ENCODE results near the gene ZNF138.
"Not testable (repeated sequence)": the region's sequence is repeated elsewhere in the genome, so short reads cannot be mapped to it uniquely, and the experiment has no call there.

ZNF138 gene

DNA sequence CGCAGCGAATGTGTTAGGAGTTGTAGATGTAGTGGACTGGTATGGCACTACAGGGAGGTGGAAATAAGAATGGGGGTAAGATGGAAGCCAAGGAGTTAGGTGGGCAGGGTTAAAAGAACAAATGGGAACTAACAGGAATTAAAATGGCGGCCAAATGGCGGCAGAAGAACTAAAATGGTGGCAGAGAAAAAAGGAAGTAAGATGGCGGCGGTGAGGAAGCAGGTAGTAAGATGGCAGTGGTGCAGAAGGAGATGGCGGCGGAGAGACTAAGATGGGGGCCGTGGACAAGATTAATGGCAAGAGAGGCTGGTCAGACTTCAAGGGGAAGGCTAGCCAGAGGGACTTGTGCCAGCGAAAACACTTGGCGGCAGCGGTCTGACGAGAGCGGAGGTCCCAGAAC is 44.5 kb downstream of the ZNF138 start:
- DNase-seq (ENCODE audit: low read depth, low spot score): no peak

DNA sequence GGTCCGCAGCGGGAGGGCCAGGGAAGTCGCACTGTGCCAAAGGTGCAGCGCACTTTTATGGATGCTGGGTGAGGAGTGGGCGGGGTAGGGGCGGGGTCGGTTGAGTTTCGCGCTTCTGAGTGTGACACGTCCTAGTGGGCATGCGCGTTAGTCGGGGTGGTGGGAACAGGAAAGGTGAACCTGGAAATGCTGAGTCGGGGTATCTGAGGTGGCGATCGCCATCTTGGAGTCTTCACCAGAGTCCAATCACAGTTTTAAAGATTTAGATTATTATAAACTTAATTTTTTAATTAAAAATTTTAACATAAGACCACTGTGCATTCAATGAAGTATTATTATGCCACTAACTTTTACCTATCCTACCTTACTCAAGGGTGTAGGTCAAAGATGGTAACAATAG is 45.7 kb downstream of the ZNF138 start:
- no peak for DNase-seq (ENCODE audit: low read depth, low spot score)

DNA sequence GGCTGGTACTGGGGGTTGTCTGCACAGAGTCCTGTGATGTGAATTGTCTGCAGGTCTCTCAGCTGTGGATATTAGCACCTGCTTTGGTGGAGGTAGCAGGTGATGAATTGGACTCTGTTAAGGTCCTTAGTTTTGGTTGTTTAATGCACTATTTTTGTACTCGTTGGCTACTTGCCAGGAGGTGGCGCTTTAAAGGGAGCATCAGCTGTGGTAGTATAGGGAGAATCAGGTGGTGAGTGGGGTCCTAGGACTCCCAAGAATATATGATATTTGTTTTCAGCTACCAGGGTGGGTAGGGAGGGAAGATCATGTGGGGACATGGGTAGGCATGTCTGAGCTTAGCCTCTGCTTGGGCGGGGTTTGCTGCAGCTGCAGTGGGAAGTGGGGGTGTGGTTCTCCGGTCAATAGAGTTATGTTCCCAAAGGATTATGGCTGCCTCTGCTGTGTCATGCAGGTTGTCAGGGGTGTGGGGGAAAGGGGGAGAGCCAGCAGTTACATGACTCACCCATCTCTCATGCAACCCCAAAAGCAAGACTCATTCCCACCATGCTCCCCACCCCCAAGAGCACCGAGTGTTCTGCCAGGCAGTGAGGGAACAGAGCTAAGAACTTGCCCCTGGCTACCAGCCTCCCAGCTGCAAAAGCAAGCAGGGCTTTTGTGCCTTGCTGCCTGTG is 55.2 kb downstream of the ZNF138 start:
- no peak for DNase-seq (ENCODE audit: low read depth, low spot score)

DNA sequence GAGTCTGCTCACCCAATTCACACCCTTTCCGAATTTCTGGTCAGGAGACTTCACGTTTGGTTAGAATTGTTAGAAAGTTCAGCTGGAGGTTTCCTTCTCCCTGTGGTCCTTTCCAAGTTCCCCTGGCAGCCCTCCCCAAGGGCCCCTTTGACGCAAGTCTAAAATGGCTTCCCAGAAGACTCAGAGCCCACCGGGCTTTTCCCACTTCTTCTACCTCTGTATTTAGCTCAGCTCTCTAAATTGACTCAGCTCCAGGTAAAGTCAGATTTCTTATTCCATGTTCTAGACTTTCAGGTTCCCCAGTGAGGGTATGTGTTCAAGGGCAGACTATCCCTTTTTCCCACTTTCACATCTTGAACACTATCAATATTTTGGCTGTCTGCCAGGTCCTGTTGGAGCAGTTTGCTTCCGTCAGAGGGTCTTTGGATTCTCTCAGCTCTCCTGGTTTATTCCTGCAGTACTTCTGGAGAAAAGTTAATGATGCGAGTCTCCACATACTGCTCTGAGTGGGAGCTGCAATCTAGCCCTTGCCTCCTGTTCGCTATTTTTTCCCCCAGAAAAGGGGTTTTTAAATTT is 55.8 kb downstream of the ZNF138 start:
- DNase-seq (ENCODE audit: low read depth, low spot score): no peak

DNA sequence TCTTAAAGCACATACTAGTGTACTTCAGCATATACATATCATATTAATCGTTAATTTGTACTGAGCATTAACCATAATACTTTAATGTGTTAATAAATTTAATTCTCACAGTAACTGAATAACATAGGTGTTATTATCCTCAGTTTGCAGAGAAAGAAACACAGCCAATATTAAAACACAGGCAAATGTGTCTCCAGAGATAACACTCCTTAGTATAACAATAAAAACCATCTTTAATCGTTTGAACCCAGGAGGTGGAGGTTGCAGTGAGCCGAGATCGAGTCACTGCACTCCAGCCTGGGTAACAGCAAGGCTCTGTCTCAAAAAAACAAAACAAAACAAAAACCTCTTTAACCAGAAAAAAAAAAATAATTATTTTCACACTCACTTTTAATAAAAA is 59.5 kb downstream of the ZNF138 start:
- no peak for DNase-seq (ENCODE audit: low read depth, low spot score)

DNA sequence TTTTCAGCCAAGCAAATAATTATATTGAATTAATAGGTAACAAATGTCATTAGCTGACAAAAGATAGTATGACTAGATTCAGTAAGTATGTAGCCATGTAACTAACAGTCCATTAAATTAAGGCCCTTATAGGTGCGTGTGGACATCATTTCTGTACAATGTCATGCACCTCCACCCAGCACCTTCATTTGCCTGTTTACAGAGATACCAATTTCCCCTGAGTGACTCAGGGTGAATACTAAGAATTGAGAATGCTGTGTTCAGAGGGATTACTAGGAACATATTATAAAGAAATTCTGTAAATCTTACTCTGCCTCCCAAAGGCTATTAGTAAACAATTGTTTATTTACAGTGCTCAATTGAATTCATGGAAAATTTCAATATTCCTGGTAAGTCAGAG is 60.7 kb downstream of the ZNF138 start:
- no peak for DNase-seq (ENCODE audit: low read depth, low spot score)

DNA sequence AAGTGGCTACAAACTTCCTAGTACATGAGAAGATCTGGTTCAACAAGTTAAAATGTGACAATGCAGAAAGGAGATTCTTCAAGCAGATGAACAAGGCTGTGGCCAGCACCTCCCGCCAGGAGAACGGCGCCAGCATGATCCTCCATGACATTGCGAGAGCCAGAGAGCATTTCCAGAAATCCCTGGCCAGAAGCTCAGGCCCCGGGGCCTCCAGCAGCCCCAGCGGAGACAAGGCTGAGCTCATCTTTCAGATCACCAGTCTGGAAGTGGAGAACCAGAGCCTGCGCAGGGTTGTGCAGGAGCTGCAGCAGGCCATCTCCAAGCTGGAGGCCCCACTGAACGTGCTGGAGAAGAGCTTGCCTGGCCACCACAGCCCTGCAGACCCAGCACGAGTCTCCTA is 68.8 kb downstream of the ZNF138 start:
- no peak for DNase-seq (ENCODE audit: low read depth, low spot score)

DNA sequence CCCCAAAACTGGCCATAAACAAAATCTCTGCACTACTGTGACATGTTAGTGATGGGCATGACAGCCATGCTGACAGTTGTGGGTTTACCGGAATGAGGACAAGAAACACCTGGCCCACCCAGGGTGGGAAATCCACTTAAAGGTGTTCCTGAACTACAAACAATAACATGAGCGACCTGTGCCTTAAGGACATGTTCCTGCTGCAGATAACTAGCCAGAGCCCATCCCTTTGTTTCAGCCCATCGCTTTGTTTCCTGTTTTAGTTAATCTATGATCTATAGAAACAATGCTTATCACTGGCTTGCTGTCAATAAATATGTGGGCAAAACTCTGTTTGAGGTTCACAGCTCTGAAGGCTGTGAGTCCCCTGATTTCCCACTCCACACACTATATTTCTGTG is 69.3 kb downstream of the ZNF138 start:
- DNase-seq (ENCODE audit: low read depth, low spot score): not testable (repeated sequence)

DNA sequence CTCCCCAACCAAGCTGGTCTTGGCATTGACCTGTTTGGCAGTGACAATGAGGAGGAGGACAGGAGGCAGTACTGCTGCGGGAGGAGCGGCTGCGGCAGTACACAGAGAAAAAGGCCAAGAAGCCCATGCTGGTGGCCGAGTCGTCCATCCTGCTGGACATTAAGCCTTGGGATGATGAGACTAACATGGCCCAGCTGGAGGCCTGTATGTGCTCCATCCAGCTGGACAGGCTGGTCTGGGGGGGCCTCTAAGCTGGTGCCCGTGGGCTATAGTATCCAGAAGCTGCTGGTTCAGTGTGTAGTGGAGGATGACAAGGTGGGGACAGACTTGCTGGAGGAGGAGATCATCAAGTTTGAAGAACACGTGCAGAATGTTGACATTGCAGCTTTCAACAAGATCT is 69.7 kb downstream of the ZNF138 start:
- DNase-seq (ENCODE audit: low read depth, low spot score): no peak

DNA sequence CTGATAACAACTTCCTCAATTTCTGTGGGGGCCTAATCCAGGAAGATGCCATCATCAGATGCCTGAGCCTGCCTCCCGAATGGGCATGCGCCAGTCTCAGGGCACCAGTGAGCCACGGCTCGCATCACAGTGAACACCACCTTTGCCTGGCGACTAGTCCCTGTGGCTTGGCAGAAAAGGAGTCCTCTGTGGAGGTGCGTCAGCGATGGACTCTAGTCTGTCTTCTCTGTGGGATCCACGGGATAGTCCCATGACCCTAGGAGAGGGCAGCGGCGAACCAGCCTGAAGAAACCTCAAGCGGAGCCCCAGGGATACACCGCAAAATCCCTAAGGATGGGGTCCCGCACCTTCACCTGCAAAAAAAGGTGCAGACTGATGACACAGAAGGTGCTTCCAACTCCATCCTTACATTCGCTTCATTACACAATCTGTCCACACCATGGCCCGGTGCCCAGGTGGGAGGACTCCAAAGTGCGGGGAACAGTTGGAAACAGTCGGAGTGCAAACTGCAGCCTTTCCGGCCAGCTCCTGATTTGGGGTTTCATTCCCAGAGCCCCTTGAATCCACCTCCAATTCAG is 73.7 kb downstream of the ZNF138 start:
- no peak for DNase-seq (ENCODE audit: low read depth, low spot score)

DNA sequence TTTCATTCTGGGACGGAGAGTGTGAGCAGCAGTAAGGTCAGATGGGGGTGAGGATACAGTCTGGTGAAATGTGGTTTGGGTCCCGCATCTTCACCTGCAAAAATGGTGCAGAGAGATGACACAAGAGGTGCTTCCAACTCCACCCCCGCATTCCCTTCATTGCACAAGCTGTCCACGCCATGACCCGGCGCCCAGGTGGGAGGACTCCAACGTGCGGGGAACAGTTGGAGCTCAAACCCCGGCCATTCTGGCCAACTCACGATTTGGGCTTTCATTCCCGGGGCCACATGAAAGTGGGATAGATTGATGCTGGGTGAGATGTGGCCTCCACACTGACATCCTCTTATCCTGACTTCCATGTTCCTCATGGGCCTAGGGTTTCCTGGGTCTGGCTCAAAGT is 74.3 kb downstream of the ZNF138 start:
- DNase-seq (ENCODE audit: low read depth, low spot score): no peak

DNA sequence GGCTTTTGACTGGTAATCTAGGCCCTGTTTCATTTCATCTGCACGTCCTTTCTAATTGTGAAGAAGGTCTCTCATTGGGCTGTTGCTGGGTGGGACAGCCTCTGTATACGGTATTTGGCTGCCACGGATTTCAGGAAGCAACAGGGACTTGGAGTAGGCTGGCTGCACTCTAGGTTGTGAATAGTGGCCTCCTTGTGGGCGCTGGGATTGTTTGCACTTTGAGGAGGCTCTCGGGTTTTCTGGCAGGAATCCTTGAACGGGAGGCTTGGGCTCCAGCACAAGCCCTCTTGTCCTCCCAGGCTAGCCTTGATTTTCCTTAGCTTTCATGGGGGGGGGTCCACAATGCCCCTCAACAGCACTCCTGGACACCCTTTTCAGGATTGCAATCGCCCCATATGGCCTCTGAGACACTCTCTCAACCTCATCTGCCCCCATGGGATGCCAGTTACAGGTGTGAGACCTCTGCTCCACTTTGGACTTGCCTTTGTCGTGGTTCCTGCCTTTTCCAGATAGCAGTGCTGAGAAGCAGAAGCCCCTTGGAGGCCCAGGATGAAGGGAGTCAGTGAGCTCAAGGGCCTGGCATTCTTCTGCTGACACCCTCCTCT is 75.0 kb downstream of the ZNF138 start:
- no peak for DNase-seq (ENCODE audit: low read depth, low spot score)

DNA sequence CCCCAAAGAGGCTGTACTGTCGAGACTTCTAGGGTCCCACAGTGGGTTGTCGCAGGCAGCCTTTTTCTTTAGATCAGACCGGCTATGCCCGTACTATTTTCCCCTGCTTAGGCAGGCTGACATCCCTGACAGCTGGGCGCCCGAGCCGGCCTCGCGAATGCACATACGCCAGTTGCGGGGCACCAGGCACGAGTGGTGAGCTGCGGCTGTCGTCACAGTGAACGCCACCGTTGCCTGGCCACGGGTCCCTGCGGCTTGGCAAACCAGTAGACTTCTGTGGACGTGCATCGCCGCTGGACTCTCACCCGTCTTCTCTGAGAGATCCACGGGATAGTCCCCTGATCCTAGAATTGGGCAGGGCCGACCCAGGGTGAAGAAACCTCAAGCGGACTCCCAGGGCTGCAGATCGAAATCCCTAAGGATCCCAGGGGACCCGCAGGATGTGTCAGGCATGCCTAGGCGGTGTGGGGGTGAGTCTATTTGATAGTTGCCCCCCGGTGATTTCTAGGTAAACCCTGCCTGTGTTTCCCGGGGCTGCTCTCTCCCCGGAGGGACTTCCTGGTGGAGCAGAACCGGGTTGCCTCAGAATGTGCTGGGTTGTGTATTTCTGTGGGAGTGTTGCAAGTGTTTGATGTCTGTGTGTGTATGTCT is 75.8 kb downstream of the ZNF138 start:
- no peak for DNase-seq (ENCODE audit: low read depth, low spot score)

DNA sequence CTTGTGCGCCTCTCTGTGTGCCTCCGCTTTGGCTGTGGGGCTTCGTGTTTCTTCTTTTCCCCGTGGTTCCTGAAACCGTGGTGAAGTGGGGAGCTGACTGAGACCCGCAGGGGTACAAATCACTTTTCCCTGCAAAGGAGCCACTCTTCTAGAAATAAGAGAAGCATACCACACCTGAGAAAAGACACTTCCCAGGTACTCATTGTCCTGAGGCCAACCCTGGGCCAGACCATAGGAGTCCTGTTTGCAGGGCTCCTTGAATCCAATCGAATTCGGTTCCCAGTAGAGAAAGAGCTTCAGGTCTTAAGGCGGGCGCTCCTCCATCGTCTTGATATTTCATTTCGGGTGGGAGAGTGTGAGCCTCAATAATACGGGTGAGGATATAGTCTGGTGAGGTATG is 76.4 kb downstream of the ZNF138 start:
- DNase-seq (ENCODE audit: low read depth, low spot score): no peak

DNA sequence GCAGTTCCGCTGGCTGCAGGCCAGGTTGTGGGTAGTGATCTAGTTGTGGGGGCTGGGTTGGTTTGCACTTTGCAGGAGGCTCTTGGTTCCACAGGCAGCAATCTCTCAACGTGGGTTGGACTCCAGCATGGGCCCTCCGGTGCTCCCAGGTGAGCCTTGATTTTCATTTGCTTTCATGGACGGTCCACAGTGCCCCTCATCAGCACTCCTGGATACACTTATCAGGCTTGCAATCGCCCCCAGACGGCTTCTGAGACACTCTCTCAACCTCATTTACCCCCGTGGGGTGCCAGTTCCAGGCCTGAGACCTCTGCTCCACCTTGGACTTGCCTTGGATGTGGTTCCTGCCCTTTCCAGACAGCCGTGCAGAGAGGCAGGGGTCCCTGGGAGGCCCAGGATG is 77.5 kb downstream of the ZNF138 start:
- DNase-seq (ENCODE audit: low read depth, low spot score): no peak

DNA sequence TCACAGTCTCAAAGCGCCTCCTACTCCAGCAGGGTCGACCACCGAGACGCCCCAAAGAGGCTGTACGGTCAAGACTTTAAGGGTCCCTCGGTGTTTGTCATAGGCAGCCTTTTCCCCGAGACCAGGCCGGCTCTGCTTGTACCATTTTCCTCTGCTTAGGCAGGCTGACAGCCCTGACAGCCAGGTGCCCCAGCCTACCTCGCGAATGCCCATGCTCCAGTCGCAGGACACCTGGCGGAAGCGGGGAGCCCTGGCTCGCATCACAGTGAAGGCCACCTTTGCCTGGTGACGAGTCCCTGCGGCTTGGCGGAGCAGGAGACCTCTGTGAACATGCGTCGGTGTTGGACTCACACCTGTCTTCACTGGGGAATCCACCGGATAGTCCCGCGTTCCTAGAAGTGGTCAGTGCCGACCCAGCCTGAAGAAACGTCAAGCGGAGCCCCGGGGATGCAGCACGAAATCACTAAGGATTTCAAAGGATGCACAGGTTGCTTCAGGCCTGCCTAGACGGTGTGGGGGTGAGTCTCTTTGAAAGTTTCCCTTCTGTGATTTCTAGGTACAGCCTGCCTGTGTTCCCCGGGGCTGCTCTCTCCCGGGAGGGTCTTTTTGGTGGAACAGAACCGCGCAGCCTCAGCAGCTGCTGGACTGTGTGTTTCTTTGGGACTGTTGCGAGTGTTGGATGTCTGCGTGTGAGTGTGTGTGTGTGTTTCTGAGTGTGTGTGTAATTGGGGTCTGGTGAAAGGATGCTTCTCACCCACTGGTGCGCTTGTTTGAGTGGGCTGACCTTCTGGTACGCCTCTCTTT is 78.3 kb downstream of the ZNF138 start:
- DNase-seq (ENCODE audit: low read depth, low spot score): no peak

DNA sequence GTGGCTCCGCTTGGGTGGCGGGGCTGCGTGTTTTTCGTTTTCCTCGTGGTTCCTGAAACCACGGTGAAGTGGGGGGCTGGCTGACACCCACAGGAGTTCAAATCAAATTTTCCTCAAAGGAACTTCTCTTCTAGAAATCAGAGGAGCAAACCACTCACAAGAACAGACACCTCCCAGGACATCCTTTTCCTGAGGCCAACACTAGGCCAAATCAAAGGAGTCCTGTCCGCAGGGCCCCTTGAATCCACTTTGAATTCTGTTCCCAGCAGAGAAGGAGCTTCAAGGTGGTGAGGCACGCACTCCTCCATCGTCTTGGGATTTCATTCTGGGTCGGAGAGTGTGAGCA is 78.9 kb downstream of the ZNF138 start:
- no peak for DNase-seq (ENCODE audit: low read depth, low spot score)

DNA sequence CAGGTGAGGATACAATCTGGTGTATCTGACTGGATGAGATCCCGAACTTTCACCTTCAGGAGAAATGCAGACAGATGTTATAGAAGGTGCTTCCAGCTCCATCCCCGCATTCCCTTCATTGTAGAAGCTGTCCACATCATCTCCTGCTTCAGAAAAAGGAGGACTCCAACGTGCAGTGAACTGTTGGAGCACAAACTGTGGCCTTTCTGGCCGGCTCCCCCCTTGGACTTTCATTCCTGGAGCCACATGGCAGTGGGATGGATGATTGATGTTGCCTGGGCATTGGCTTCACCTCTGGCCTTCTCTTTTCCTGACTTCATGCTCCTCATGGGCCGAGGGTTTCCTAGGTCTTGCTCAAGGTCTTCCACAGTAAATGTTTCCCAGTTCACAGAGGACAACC is 79.3 kb downstream of the ZNF138 start:
- no peak for DNase-seq (ENCODE audit: low read depth, low spot score)

DNA sequence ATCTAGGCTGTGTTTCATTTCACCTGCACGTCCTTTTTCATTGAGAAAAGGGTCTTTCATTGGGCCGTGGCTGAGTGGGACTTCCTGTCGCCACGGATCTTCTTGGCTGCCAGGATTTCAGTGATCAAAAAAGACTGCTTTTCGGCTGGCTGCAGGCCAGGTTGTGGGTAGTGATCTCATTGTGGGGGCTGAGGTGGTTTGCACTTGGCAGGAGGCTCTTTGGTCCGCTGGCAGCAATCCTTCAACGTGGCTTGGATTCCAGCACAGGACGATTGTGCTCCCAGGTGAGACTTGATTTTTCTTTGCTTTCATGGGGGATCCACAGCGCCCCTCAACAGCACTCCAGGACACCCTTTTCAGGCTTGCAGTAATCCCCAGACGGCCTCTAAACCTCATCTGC is 79.9 kb downstream of the ZNF138 start:
- DNase-seq (ENCODE audit: low read depth, low spot score): no peak

DNA sequence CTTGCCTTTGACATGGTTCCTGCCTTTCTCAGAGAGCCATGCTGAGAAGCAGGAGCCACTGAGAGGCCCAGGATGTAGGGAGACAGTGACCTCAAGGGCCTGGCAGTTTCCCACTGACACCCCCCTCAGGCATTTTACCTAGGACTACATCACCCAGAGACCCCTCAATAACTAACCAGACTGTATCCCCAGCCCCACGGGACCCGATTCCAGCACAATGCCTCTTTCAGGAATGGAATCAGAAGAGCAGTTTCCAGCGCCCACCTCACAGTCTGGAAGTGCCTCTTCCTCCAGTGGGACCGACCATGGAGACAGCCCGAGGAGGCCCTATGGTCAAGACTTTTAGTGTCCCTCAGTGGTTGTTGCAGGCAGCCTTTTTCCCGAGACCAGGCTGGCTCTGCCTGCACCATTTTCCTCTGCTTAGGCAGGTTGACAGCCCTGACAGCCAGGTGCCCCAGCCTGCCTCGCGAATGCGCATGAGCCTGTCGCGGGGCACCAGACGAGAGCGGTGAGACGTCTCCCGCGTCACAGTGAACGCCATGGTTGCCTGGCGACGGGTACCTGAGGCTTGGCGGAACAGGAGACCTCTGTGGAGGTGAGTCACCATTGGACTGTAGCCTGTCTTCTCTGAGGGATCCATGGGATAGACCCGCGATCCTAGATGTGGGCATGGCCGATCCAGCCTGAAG is 80.5 kb downstream of the ZNF138 start:
- DNase-seq (ENCODE audit: low read depth, low spot score): no peak

DNA sequence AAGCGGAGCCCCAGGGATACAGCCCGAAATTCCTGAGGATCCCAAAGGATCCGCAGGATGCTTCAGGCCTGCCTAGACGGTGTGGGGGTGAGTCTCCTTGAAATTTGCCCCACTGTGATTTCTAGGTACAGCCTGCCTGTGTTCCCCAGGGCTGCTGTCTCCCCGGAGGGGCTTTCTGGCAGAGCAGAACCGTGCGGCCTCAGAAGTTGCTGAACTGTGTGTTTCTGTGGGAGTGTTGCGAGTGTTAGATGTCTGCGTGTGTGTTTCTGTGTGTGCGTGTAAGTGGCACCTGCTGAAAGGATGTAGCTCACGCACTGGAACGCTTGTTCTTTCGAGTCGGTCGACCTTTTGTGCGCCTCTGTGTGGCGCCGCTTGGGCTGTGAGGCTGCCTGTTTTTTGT is 81.0 kb downstream of the ZNF138 start:
- DNase-seq (ENCODE audit: low read depth, low spot score): no peak
